HEK293T (cell line): ENCODE data around the gene BFSP2.

Source experiments
- ARNT ChIP-seq: fragments of 450-650 bp; IDR thresholded peaks from 2 replicates; pipeline ENCODE4 v1.6.1; 2017; ENCODE audit warnings: mild to moderate bottlenecking
- BHLHE40 ChIP-seq: fragments of 450-650 bp; IDR thresholded peaks from 2 replicates; pipeline ENCODE4 v1.6.1; 2016; ENCODE audit warnings: mild to moderate bottlenecking, moderate library complexity, borderline replicate concordance
- CTBP1 ChIP-seq: fragments of 450-650 bp; IDR thresholded peaks from 2 replicates; pipeline ENCODE4 v1.6.1; 2016; ENCODE audit warnings: borderline replicate concordance
- ELF4 ChIP-seq: fragments of 450-650 bp; IDR thresholded peaks from 2 replicates; pipeline ENCODE4 v1.6.1; 2017; ENCODE audit warnings: antibody characterized with exemption
- FOXA1 ChIP-seq: fragments of 450-650 bp; IDR thresholded peaks from 2 replicates; pipeline ENCODE4 v1.6.1; 2016; ENCODE audit warnings: mild to moderate bottlenecking
- FOXK2 ChIP-seq: fragments of 450-650 bp; IDR thresholded peaks from 2 replicates; pipeline ENCODE4 v1.6.1; 2016; ENCODE audit warnings: mild to moderate bottlenecking
- FOXM1 ChIP-seq: fragments of 450-650 bp; IDR thresholded peaks from 2 replicates; pipeline ENCODE4 v1.6.1; 2017; ENCODE audit warnings: mild to moderate bottlenecking, borderline replicate concordance
- HDGF ChIP-seq: fragments of 450-650 bp; IDR thresholded peaks from 2 replicates; pipeline ENCODE4 v1.6.1; 2017; ENCODE audit warnings: antibody characterized with exemption, borderline replicate concordance
- NFRKB ChIP-seq: fragments of 450-650 bp; IDR thresholded peaks from 2 replicates; pipeline ENCODE4 v1.6.1; 2016; ENCODE audit warnings: mild to moderate bottlenecking, moderate library complexity
- PKNOX1 ChIP-seq: fragments of 450-650 bp; IDR thresholded peaks from 2 replicates; pipeline ENCODE4 v1.6.1; 2016
- SP1 ChIP-seq: fragments of 450-650 bp; IDR thresholded peaks from 2 replicates; pipeline ENCODE4 v1.6.1; 2017
- SUZ12 ChIP-seq: fragments of 450-650 bp; IDR thresholded peaks from 2 replicates; pipeline ENCODE4 v1.6.1; 2016; ENCODE audit warnings: mild to moderate bottlenecking
- TARDBP ChIP-seq: fragments of 450-650 bp; IDR thresholded peaks from 2 replicates; pipeline ENCODE4 v1.6.1; 2016
- ZNF384 ChIP-seq: fragments of 450-650 bp; IDR thresholded peaks from 2 replicates; pipeline ENCODE4 v1.6.1; 2016

- no peak for TF ChIP-seq TARDBP
- TF ChIP-seq BHLHE40 = no peak
- TF ChIP-seq HDGF = no peak
- TF ChIP-seq ELF4 = no peak
- TF ChIP-seq ARNT = no peak
- TF ChIP-seq FOXM1 = no peak
- TF ChIP-seq NFRKB = no peak
- TF ChIP-seq PKNOX1 = no peak
- TF ChIP-seq CTBP1 = no peak
- no peak for TF ChIP-seq FOXA1
- TF ChIP-seq SP1 = no peak
- no peak for TF ChIP-seq ZNF384
- no peak for TF ChIP-seq FOXK2
- TF ChIP-seq SUZ12 = no peak
These were observed 64.7 kb downstream of the BFSP2 start for GRCh38 chr3:133464573-133464972.
